Stimulated activated CD4-positive, alpha-beta T cell treated with anti-CD3 and anti-CD28 coated beads, Interleukin-4, amount 100 ng/mL, for 48 hours (primary cell): Measurements from ENCODE around the gene IFITM5.
"Not testable (repeated sequence)": the region's sequence is repeated elsewhere in the genome, so short reads cannot be mapped to it uniquely, and the experiment has no call there.

Experiments
- DNase-seq, 2 donors: peaks; one replicate each; pipeline ENCODE4 v3.0.0-alpha.2; 2020; ENCODE audit warnings: low read depth in 2 of 2

The IFITM5 gene

DNA sequence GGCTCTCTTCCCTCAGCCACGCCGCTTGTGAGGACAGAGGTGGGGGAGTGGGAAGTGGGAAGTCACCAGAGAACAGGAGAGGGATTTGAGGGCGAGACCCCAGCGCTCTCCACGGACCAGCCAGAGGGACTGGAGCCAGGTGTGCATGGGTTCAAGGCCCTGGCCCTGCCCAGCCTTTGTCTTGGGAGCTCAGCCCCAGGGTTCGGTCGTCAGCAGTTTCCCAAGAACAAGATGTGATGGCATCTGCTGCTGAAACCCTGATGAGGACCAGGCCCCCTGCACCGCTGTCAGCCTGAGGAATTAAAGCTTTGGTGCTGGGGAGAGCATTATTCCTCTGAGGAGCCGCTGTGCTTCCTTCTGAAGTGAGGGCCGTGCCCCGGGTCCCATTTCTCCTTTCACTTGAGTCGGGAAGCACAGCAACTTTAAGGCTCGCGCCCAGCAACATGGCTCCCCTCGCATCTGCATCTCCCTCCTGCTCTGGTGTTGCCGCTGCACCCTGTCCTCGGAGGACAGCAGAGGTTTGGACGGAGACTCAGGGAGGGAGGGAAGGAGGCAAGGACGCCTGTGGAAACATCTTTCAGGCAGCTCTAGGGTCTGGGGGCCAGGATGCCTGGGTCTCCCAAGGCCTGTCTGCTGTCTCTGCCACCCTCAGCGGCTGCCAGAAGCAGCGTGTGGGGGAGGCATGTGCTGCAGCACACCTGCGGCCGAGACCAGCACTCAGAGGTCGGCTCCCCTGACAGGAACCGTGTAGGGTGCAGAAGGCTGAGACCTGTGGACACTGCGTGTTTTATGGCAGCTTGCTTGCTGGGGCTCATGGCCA lies 3.8 kb downstream of the IFITM5 start:
- no peak for DNase-seq

DNA sequence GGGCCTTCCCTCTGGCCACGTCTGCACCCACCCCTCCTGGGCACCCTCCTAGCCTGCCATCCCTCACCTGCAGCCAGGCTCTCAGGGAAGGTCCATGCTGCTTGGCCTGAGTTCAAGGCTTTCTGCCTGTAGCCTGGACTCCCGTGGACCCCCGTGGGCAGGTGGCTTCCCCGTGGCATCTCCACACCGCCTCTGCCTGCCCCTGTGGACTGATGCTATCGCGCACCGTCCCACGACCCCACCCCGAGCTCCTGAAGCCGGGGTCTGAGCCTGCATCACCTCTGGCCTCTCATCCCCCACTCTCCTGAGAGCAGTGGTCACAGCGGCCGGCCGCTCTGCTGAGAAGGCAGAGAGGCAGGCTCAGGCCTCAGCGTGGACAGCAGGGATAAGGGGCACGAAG lies 4.5 kb downstream of the IFITM5 start:
- DNase-seq: no peak

DNA sequence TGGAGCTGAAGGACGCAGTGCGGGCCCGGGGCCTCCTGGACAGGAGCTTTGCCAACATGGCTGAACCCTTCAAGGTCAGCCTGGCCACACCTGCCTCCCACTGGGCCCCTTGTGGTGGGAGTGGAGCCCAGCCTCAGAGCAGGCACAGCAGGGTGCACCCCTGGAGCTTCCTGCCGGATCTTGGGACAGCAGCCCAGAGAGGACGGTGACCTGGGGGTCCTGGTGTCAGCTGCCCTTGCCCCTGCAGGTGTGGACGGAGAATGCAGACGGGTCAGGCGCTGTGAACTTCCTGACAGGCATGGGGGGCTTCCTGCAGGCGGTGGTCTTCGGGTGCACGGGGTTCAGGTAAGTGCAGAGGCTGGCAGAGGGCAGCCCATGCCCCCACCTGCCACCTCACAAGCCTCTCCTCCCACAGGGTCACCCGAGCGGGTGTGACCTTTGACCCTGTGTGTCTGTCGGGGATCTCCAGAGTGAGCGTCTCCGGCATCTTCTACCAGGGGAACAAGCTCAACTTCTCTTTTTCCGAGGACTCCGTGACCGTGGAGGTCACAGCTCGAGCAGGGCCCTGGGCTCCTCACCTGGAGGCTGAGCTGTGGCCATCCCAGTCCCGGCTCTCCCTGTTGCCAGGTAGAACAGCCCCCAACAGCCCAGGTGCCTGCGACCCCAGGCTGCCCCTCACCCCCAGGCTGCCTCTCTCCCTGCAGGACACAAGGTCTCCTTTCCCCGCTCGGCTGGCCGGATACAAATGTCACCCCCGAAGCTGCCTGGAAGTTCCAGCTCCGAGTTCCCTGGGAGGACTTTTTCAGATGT lies 5.3 kb downstream of the IFITM5 start:
- no peak for DNase-seq

DNA sequence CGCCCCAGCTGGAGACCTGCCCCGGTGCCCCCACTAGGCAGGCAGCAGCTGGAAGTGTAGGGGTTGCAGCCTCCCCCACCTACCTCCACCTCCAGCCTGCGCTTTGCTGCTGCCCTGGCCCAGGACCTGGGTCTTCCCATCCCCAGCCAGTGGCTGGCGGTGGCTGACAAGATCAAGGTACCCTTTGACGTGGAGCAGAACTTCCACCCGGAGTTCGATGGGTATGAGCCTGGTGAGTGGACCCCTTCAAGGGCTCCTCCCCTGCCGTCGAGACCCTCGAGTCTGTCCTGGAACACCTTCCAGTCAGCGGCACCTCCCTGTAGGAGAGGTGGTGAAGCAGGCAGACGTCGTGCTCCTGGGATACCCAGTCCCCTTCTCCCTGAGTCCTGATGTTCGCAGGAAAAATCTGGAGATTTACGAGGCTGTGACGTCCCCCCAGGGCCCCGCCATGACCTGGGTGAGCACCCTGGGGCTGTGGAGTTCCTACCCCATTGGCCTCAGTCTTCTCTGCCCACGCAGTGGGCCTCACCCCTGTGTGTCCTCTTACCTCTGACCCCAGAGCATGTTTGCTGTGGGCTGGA lies 6.0 kb downstream of the IFITM5 start:
- no peak for DNase-seq

DNA sequence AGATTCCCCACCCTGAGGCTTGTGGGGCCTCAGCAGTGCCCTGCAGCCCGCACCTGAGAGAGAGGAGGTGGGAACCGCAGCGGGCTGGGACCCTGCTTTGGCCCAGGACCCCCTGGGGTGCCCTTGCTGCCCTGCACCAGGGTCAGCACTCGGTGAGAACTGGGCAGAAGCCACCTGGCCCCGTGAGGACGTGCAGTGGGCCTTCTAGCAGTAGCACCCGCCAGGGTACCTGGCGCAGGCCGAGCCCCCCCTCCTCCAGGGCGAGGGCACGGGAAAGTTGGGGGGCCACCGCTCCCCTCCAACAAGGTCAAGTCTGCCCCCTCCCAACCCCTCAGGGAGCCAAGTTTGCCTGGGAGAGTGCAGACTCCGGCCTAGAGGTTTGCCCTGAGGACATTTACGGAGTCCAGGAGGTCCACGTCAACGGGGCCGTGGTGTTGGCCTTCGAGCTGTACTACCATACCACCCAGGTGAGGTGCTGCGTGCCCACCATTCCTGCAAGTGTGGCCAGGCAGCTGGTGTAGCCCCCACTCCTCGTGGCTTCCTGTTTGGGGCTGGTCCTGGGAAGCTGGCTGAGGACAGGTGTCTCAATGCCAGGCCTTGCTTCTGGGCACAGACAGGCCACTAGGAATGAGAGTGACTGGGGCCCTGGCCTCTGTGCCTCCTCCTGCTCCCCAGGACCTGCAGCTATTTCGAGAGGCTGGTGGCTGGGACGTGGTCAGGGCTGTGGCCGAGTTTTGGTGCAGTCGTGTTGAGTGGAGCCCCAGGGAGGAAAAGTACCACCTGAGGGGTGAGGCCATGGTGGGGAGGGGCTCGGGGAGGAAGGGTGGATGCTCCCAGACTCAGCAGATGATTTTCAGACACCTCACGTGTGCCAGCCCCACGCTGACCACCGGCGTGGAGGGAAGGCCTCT lies 6.9 kb downstream of the IFITM5 start:
- no peak for DNase-seq

DNA sequence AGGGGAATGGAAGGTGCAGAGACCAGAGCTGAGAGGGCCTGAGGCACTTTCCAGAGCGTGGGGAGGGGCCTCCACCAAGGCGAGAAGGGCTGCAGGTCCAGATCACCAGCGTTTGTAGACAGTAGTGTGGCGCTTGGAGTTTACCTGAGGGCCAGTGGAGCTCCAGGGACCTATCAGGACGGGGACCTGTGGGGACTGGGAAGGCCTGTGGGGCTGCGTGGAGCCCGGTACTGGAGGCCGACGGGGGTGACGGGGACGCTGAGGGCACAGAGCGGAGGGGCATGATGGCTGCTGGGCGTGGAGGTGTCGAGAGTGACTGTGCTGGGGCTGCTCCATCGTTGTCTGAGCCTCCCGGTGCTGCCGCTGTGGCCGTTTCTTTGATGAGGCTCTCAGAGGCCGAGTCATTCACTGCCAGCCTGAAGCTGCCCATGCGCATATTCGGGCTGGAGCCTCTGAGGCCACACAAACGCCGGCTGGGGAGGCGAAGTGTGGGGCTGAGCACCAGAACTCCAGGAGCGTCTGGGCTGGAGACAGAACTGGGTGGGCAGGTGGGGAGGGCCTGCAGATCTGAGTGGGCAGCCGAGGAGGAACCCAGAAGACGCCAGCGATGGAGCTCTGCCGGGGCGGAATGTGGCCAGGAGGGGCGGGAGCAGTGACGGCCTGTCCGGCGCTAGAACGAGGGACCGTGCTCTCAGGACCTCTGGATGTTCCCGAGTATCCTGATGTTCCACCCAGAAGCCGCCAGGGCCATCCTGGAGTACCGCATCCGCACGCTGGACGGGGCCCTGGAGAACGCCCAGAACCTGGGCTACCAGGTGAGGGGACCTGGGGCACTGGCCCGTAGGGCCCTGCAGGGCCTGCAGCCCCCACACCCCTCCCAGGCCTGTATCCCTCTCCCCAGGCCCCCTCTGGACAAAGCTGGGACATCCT lies 7.8 kb downstream of the IFITM5 start:
- DNase-seq: no peak

DNA sequence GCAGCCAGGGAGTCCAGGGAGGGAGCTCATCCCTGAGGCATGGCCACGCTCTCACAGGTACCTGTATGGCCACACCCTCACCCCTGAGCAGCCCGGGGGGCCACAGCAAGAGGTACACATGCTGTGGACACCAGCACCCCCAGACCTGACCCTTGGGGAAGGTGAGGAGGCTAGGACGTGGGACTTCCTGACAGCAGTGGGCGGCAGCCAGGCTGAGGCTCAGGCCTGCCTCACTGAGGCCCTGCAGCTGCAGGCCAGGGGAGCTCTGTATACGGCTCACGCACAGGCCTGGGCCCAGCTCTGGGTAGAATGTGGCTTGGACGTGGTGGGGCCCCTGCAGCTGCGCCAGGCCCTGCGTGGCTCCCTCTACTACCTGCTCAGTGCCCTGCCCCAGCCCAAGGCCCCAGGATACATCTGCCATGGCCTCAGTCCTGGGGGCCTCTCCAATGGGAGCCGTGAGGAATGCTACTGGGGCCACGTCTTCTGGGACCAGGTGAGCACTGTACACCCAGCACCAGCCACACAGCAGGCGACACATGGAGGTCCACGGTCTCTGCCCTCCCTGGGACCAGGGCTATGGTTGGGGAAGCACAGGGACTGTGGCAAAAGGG lies 8.6 kb downstream of the IFITM5 start:
- DNase-seq: no peak

DNA sequence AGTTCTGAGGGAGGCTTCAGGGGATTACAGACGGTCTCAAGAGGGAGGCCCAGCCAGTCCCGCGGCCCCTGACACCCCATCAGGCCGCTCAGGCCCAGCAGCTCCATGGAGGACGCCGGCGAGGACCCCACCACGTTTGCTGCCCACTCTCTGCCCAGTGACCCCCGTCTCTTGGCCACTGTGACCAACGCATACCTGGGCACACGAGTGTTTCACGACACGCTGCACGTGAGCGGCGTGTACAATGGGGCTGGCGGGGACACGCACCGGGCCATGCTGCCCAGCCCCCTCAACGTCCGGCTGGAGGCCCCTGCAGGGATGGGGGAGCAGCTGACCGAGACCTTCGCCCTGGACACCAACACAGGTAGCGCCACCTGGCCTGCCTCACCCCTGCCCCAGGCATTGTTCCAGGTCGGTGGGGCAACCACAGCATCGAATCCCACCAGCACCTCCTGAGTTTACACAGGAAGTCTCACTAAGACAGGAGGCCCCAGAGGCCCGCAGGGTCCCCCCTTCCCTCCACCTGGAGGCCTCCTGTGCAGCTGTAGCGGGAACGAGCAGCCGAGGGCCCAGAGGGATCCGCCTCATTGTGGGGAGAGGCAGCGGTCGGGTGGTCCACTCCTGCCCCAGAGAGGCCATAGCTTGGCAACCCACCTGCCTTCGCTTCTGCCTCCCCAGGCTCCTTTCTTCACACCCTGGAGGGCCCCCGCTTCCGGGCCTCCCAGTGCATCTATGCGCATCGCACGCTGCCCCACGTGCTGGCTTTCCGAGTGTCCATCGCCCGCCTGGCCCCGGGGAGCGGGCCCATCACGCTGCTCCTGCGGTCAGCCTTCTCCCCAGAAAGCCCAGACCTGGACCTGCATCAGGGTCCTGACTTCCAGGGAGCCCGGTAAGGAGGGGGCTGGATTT lies 9.4 kb downstream of the IFITM5 start:
- no peak for DNase-seq

DNA sequence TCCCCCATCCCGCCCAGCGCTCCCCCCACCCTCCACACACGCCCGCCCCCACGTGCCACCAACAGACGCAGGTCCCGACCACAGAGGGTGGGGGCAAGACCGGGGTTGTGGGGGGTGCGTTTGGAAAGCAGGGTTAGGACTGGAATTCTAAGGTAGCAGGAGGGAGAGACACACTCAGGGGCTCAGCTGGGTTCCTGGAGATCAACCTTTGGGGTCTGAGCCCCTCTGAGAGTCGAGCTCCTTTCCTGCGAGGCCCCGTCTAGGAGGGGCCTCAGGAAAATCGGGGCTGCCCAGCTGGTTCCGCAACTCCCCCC lies 10.0 kb downstream of the IFITM5 start:
- no peak for DNase-seq

DNA sequence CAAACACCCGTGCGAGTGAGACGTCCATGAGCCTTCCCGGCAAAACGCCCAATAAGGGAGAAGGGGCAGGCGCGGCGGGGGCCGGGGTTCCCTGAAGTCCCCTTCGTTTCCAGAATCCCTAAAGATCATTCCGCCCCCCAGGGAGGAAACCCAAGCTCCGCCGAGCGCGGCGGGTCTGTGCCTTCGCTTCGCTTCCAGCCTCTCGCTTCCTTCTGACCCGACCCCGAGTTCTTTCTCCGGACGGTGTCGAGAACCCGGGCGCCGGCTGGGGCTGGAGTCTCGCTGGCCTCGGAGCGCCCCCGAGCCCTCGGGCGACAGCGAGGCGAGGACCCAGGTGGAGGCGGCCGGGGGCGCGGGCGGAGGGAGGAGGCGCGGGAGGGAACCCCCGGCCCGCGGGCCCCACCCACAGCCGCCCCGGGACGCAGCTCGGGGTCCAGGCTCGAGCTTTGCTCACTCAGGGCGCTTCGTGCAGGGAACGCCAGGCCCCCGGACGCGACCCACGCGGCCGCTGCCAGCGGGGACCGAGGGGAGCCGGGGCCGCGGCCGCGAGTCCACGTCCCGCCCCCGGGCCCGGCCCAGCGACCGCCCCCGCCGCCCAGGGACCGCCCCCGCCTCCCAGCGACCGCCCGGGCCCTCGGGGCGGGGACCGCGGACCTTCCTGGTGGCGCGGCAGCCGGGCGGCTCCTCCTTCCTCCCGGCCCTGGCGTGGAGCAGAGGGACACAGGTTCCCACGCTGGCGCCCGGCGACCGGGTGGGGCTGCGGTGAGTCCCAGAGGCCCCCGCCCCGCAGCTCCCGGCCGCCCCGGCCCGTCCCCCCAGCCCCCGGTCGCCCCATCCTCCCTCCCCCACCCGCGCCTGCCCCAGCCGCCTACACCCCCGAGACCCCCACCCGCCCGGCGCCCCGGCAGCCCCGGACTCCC lies 10.6 kb downstream of the IFITM5 start, which contains the start of gene PGGHG:
TSS of gene PGGHG (plus strand) at position 649 of the 920 bp plus-strand sequence. CDS start 691 bp downstream, outside the sequence.
- no peak for DNase-seq

DNA sequence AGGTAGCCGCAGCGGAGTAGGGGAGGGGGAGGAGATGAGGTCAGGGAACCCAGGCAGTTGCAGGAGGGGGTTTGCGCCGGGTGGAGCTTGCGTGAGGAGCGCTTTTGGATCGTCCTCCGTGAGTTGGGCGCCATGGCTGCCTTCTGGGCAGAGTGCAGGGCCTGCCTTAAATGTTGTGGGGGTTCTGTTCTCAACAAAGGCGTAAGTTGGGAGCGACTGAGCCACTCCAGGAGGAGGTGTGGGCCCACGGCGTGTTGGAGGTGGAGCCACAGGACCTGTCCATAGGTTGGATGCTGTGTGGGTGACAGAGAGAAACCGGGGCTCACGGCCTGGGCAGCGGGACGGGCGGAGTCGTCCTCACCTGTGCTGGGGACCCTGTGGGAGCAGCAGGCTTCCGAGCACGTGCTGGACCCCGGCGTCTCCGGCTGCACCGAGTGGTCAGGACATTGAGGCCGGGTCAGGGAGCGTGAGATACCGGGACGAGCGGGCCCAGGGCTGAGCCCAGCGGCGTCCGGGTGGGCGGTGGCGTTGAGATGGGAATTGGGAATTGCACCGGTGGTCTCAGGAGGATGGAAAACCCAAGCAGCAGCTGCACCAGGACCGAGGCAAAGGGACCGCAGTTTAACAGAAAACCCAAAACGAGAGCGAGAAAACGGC lies 11.4 kb downstream of the IFITM5 start:
- DNase-seq: no peak

DNA sequence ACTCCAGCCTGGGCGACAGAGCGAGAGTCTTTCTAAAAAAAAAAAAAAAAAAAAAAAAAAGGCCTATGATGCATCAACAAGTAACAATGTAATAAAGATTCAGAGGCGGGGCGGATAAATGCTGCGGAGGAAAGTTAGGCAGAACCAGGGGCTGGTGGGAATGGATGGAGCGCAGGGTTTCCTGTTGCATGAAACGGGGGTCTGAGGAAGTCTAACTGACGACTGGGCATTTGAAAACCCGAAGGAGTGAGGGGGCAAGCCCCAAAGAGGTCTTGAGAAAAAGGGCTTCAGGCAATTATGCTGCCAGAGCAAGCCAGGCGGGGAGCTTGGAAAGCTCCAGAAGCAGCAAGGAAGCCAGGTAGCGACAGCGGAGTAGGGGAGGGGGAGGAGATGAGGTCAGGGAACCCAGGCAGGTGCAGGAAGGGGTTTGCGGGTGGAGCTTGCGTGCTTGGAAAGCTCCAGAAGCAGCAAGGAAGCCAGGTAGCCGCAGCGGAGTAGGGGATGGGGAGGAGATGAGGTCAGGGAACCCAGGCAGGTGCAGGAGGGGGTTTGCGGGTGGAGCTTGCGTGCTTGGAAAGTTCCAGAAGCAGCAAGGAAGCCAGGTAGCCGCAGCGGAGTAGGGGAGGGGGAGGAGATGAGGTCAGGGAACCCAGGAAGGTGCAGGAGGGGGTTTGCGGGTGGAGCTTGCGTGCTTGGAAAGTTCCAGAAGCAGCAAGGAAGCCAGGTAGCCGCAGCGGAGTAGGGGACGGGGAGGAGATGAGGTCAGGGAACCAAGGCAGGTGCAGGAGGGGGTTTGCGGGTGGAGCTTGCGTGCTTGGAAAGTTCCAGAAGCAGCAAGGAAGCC lies 12.1 kb downstream of the IFITM5 start:
- DNase-seq: not testable (repeated sequence)

DNA sequence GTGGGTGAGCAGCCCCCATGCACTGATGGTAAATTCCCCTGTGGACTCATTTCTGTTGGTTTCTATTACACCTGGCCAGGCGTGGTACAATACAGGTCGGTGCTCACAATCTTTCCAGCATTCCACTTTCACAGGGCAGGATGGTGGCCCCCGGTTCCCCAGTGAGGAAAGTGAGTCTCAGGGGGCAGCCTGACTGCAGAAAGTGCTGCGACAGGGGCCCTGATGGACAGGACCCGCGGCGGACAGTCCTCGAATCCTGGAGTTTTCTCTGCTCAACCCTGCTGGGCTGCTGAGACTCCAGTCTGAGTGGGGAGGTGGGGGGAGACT lies 13.5 kb downstream of the IFITM5 start:
- DNase-seq: no peak

DNA sequence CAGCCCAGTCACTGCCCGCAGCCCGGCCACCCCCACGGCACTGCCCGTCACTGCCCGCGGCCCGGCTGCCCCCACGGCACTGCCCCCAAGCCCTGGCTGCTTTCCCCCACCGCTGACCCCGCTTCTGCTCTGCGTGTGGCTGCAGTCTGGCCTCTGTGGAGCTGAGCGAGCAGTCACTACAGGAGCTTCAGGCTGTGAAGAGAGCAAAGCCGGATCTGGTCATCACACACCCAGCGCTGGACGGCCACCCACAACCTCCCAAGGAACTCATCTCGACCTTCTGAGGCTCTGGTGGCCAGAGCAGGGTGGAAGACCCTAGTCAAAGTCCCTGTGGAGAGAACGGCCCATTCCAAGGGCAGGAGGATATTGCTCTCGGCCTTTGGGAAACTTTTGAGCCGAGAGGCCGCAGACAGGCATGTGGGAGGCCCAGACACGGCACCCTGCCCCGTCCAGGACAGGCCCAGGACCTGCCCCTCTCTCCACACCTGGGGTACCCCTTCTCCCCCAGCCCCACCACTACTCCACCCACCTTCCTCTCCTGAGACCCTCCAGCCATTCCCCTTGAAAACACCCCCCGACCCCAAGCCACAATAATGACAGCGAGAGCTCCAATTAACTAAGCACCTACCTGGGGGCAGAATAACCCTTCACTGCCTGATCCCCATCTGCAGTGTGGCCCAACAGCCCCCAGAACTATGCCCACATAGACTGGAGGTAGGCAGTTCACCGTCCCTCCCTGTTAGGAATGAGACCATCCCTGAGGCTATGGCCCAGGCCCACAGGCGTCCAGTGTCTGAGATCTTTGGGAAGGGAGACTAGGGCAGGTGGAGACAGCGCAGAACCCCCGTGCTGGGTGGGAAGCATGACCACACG lies 14.1 kb downstream of the IFITM5 start:
- no peak for DNase-seq

DNA sequence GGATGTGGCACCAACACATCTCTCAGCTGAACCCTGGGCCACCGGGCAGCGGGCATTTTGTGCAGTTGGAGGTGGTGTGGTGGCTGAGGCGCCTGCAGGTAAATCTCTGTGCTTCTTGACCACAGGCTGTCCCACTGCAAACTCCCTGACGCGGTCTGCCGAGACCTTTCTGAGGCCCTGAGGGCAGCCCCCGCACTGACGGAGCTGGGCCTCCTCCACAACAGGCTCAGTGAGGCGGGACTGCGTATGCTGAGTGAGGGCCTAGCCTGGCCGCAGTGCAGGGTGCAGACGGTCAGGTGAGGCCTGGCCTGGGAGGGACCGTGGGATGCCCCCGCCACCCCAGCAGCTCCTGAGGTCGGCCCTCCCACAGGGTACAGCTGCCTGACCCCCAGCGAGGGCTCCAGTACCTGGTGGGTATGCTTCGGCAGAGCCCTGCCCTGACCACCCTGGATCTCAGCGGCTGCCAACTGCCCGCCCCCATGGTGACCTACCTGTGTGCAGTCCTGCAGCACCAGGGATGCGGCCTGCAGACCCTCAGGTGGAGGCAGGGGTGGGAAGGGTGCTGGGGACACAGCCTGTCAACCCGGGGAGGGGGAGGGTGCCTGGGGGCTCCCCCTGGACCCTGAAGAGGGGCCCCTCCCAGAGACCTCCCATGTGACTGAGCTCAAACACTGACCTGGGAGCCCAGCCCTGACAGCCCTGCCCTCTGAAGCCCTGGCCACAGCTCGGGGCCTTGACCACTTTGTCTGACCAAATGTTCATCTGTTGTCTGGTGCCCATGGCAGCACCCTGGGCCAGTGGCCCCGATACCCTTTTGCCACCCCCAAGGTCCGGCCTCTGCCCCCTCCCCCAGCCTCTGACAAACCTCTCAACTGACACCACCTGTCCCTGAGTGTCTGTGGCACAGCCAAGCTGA lies 15.0 kb downstream of the IFITM5 start:
- DNase-seq: no peak
